ENCODE measurements around the gene MIGA2.
"Not testable (repeated sequence)": the region's sequence is repeated elsewhere in the genome, so short reads cannot be mapped to it uniquely, and the experiment has no call there.

The MIGA2 gene

GRCh38 chr9:129001504-129002325 lies 34.7 kb upstream of the MIGA2 start:
- Histone ChIP-seq H2AFZ (ENCODE audit: low read length) (no peak overlapping the region), H3K27me3 (ENCODE audit: insufficient read depth, low read length) (no peaks in the 10 kb centered on the region), H3K9me3 (ENCODE audit: low read length) (no peaks in the 10 kb centered on the region), H3K4me2 (ENCODE audit: low read length) (no peak overlapping the region), H3F3A (ENCODE audit: insufficient read depth, low read length) (no peaks in the 10 kb centered on the region), H3K27ac (ENCODE audit: low read depth, low read length, poor library complexity, severe bottlenecking) (no peak overlapping the region), H3K9me2 (ENCODE audit: low read depth, low read length) (no peaks in the 10 kb centered on the region), H3K36me3 (ENCODE audit: insufficient read depth, low read length) (peaks cover 94% of the 10 kb centered on the region), H3K4me1 (ENCODE audit: insufficient read depth, low read length, severe bottlenecking) (no peaks in the 10 kb centered on the region), H3K4me3 (ENCODE audit: low read depth, low read length, poor library complexity, severe bottlenecking) (no peak overlapping the region), H3K9ac (ENCODE audit: low read length) (no peak overlapping the region), H3K79me2 (ENCODE audit: insufficient read depth, low read length) (no peaks in the 10 kb centered on the region), H4K20me1 (ENCODE audit: insufficient read depth, low read length) (no peaks in the 10 kb centered on the region)
- TF ChIP-seq CTCF (IDR thresholded peaks at IDR 0.05; ENCODE audit: low read length) (no peak), EZH2 (IDR thresholded peaks at IDR 0.05; ENCODE audit: borderline replicate concordance, low read length) (no peak)

- H3K36me3 ChIP-seq (ENCODE audit: insufficient read depth, low read length) = peaks cover 95% of the 10 kb centered on the region
These were observed 33.4 kb upstream of the MIGA2 start for GRCh38 chr9:129002992-129003391.

DNA sequence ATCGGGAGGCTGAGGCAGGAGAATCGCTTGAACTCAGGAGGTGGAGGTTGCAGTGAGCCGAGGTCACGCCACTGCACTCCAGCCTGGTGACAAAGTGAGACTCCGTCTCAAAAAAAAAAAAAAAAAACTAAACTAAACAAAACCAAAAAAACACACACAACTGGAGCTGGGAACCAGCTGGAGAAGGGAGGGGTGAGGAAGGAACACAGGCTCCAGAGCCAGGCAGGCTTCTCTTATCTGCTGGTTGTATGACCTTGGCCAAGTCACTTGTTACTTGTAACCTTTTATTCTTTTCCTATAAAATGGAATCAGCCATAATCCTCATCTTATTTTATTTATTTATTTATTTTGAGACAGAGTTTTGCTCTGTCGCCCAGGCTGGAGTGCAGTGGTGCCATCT lies 32.3 kb upstream of the MIGA2 start:
- H3K27ac ChIP-seq (ENCODE audit: low read depth, low read length, poor library complexity, severe bottlenecking); H3K27me3 ChIP-seq (ENCODE audit: insufficient read depth, low read length); H3K4me2 ChIP-seq (ENCODE audit: low read length); H4K20me1 ChIP-seq (ENCODE audit: insufficient read depth, low read length); H3F3A ChIP-seq (ENCODE audit: insufficient read depth, low read length); H3K9me3 ChIP-seq (ENCODE audit: low read length); H3K4me1 ChIP-seq (ENCODE audit: insufficient read depth, low read length, severe bottlenecking); H2AFZ ChIP-seq (ENCODE audit: low read length); H3K9ac ChIP-seq (ENCODE audit: low read length); H3K79me2 ChIP-seq (ENCODE audit: insufficient read depth, low read length); H3K4me3 ChIP-seq (ENCODE audit: low read depth, low read length, poor library complexity, severe bottlenecking); H3K9me2 ChIP-seq (ENCODE audit: low read depth, low read length): not testable (repeated sequence)
- peaks cover 96% of the 10 kb centered on the region for H3K36me3 ChIP-seq (ENCODE audit: insufficient read depth, low read length)

More at GRCh38 chr9:129002992-129003391, 33.4 kb upstream of the MIGA2 start:
- H3K4me3 ChIP-seq (ENCODE audit: low read depth, low read length, poor library complexity, severe bottlenecking) = no peak overlapping the region
- no peak overlapping the region for H3K27ac ChIP-seq (ENCODE audit: low read depth, low read length, poor library complexity, severe bottlenecking)
- no peak overlapping the region for H3K4me2 ChIP-seq (ENCODE audit: low read length)
- H3K4me1 ChIP-seq (ENCODE audit: insufficient read depth, low read length, severe bottlenecking) = no peaks in the 10 kb centered on the region
- TF ChIP-seq EZH2 (IDR thresholded peaks at IDR 0.05; ENCODE audit: borderline replicate concordance, low read length) = no peak
- no peak for TF ChIP-seq CTCF (IDR thresholded peaks at IDR 0.05; ENCODE audit: low read length)
- H2AFZ ChIP-seq (ENCODE audit: low read length) = no peak overlapping the region
- H3K79me2 ChIP-seq (ENCODE audit: insufficient read depth, low read length) = no peaks in the 10 kb centered on the region
- H3K9ac ChIP-seq (ENCODE audit: low read length) = no peak overlapping the region
- no peaks in the 10 kb centered on the region for H3F3A ChIP-seq (ENCODE audit: insufficient read depth, low read length)
- H3K9me2 ChIP-seq (ENCODE audit: low read depth, low read length) = no peaks in the 10 kb centered on the region
- no peaks in the 10 kb centered on the region for H3K9me3 ChIP-seq (ENCODE audit: low read length)
- no peaks in the 10 kb centered on the region for H4K20me1 ChIP-seq (ENCODE audit: insufficient read depth, low read length)
- no peaks in the 10 kb centered on the region for H3K27me3 ChIP-seq (ENCODE audit: insufficient read depth, low read length)
